Measurements from ENCODE around the gene ING5.

Gene ING5

DNA sequence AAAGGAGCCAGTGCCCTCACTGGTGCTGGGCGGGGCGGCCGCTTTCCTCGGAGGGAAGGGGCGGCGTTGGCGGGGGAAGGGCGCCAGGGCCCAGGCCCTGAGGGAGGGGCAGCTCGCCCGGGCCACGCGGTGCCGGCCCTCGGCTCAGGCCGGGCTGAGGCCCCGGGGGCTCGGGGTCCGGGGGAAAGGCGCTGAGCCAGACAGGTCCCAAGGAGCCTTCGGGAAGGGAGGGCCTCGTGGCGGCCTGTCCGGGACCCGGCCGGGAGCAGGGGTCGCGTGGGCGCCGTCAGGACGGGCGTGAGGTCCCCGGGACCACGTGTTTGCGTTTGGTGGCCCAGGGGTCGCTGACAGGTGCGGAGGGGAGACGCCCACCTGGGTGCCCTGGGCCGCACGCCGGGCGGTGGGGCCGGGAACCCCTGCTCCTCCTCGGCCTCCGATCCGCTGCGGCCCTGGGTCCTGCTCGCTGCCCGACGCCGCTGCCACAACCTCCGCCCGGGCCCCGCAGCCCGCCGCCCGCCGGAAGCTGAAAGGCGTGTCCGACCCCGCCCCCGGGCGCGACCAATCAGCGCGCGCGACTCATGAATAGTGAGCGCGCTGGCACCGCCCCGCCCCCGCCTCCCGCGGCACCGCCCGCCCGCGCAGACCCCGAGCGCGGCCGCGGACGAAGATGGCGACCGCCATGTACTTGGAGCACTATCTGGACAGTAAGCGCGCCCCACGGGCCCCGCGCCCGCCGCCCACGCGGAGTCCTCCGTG lies at the start of gene ING5:
Gene ING5, plus strand, starts transcription at position 641 of the 756 bp plus-strand sequence. Its CDS starts 27 bp downstream, at position 668.
- Histone ChIP-seq H3K27ac (ENCODE audit: low read depth, low read length) (peak within 1 kb of the TSS; percentile 83), H3K4me1 (ENCODE audit: control insufficient read depth, low read length) (peaks cover 20% of the 10 kb centered on the region), H3F3A (ENCODE audit: control insufficient read depth, insufficient read depth) (peaks cover 21% of the 10 kb centered on the region), H3K9me2 (replicated peaks; ENCODE audit: control insufficient read depth, low read length) (no peaks in the 10 kb centered on the region), H3K36me3 (ENCODE audit: control insufficient read depth, low read length) (peaks cover 26% of the 10 kb centered on the region), H4K20me1 (ENCODE audit: control insufficient read depth, insufficient read depth, low read depth, low read length) (0 out of 2 replicates have a peak, but pooled peaks cover 4% of the 10 kb centered on the region), H3K4me3 (ENCODE audit: low read length) (peak within 1 kb of the TSS; percentile 88), H3K9me3 (ENCODE audit: control insufficient read depth, insufficient read depth, low read length) (peaks cover 9% of the 10 kb centered on the region), H3K4me2 (ENCODE audit: low read length) (peak within 1 kb of the TSS; percentile 82), H3K27me3 (ENCODE audit: control insufficient read depth, low read length) (no peaks in the 10 kb centered on the region), H3K79me2 (ENCODE audit: control insufficient read depth, low read length) (peaks cover 34% of the 10 kb centered on the region)
- TF ChIP-seq, protein P1, sequence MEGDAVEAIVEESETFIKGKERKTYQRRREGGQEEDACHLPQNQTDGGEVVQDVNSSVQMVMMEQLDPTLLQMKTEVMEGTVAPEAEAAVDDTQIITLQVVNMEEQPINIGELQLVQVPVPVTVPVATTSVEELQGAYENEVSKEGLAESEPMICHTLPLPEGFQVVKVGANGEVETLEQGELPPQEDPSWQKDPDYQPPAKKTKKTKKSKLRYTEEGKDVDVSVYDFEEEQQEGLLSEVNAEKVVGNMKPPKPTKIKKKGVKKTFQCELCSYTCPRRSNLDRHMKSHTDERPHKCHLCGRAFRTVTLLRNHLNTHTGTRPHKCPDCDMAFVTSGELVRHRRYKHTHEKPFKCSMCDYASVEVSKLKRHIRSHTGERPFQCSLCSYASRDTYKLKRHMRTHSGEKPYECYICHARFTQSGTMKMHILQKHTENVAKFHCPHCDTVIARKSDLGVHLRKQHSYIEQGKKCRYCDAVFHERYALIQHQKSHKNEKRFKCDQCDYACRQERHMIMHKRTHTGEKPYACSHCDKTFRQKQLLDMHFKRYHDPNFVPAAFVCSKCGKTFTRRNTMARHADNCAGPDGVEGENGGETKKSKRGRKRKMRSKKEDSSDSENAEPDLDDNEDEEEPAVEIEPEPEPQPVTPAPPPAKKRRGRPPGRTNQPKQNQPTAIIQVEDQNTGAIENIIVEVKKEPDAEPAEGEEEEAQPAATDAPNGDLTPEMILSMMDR (IDR thresholded peaks at IDR 0.05; ENCODE audit: low read depth, low read length, poor library complexity, severe bottlenecking): no peak
- no peak for TF ChIP-seq EZH2phosphoT487 (IDR thresholded peaks at IDR 0.05; ENCODE audit: borderline replicate concordance, low read length)

DNA sequence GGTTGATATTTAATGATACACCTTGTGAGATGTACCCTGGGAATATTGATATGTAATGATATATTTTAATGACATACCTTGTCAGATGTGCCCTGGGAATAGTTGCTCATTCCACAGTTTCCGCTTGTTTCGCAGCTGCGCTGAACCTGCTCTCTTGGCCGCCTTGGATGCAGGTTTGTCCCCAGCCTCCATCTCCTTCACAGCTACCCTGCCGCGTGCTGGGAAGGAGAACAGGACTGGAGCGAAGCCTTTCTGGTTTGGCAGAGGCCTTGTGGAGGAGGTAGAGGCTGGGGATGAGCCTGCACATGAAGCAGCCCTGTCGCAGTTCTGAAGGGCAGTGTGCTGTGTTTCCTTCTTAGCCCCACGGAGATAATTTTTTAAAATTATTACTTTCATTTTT lies 49.7 kb upstream of the ING5 start:
- no peaks in the 10 kb centered on the region for H3K27me3 ChIP-seq (ENCODE audit: control insufficient read depth, low read length)
- H3K4me2 ChIP-seq (ENCODE audit: low read length): no peak overlapping the region
- H4K20me1 ChIP-seq (ENCODE audit: control insufficient read depth, insufficient read depth, low read depth, low read length): peaks cover 11% of the 10 kb centered on the region; the same call in 1 of the 2 replicates
- H3K4me1 ChIP-seq (ENCODE audit: control insufficient read depth, low read length): no peaks in the 10 kb centered on the region
- TF ChIP-seq, protein P1 (IDR thresholded peaks at IDR 0.05; ENCODE audit: low read depth, low read length, poor library complexity, severe bottlenecking): no peak
- TF ChIP-seq EZH2phosphoT487 (IDR thresholded peaks at IDR 0.05; ENCODE audit: borderline replicate concordance, low read length): no peak
- peaks cover 52% of the 10 kb centered on the region for H3K36me3 ChIP-seq (ENCODE audit: control insufficient read depth, low read length)
- H3K9me3 ChIP-seq (ENCODE audit: control insufficient read depth, insufficient read depth, low read length): no peaks in the 10 kb centered on the region
- peaks cover 47% of the 10 kb centered on the region for H3K79me2 ChIP-seq (ENCODE audit: control insufficient read depth, low read length)
- H3K9me2 ChIP-seq (replicated peaks; ENCODE audit: control insufficient read depth, low read length): no peaks in the 10 kb centered on the region
- H3K27ac ChIP-seq (ENCODE audit: low read depth, low read length): no peak overlapping the region
- H3F3A ChIP-seq (ENCODE audit: control insufficient read depth, insufficient read depth): no peaks in the 10 kb centered on the region
- no peak overlapping the region for H3K4me3 ChIP-seq (ENCODE audit: low read length)

DNA sequence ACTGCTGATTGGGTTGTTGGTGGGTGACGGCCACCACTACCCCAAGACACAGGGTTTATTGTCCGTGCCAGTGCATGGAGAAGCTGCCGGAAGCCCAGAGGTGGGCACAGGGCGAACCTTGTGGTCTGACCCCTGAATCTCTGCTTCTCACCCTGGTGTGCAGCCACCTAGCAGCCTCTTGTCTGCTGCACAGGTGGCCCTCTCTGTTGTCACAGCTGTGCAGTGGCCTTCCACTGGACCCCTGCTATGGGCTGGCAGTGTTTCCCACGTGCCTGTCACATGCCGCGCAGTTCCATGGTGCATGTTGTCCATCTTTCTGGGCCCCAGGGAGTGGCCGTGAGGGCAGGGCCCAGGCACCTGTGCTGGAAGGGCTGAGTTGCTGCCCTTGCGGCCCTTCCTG lies 49.1 kb upstream of the ING5 start:
- Histone ChIP-seq H3K36me3 (ENCODE audit: control insufficient read depth, low read length) (peaks cover 52% of the 10 kb centered on the region), H3F3A (ENCODE audit: control insufficient read depth, insufficient read depth) (no peaks in the 10 kb centered on the region)

More for the DNA sequence above, 49.1 kb upstream of the ING5 start:
- H3K27me3 ChIP-seq (ENCODE audit: control insufficient read depth, low read length): no peaks in the 10 kb centered on the region
- H3K27ac ChIP-seq (ENCODE audit: low read depth, low read length): no peak overlapping the region
- H3K4me1 ChIP-seq (ENCODE audit: control insufficient read depth, low read length): no peaks in the 10 kb centered on the region
- no peak for TF ChIP-seq EZH2phosphoT487 (IDR thresholded peaks at IDR 0.05; ENCODE audit: borderline replicate concordance, low read length)
- TF ChIP-seq, protein P1 (IDR thresholded peaks at IDR 0.05; ENCODE audit: low read depth, low read length, poor library complexity, severe bottlenecking): no peak
- H3K4me3 ChIP-seq (ENCODE audit: low read length): no peak overlapping the region
- no peak overlapping the region for H3K4me2 ChIP-seq (ENCODE audit: low read length)
- no peaks in the 10 kb centered on the region for H3K9me3 ChIP-seq (ENCODE audit: control insufficient read depth, insufficient read depth, low read length)
- H3K9me2 ChIP-seq (replicated peaks; ENCODE audit: control insufficient read depth, low read length): no peaks in the 10 kb centered on the region
- peaks cover 41% of the 10 kb centered on the region for H3K79me2 ChIP-seq (ENCODE audit: control insufficient read depth, low read length)
- H4K20me1 ChIP-seq (ENCODE audit: control insufficient read depth, insufficient read depth, low read depth, low read length): peaks cover 11% of the 10 kb centered on the region; the same call in 1 of the 2 replicates
